ENCODE measurements around the gene CFH.

GRCh38 chr1:196660272-196660671, 8.4 kb downstream of the CFH start:
- TF ChIP-seq CTCF (IDR thresholded peaks at IDR 0.05) (no peak), POLR2A (IDR thresholded peaks at IDR 0.05) (no peak)

All from uterus (tissue), 2 donors.